HepG2 (cell line): Measurements from ENCODE around the gene LIME1. TPM values are rescaled to one million over a fixed set of nuclear protein-coding genes. Genes with fewer than 3 reads are reported as not detected.

Experiments
- GFI1 ChIP-seq: sonication (generic); formaldehyde crosslinking; IDR thresholded peaks from 2 replicates; pipeline ENCODE4 v1.5.0; 2020; ENCODE audit warnings: missing genetic modification reagents, mild to moderate bottlenecking, borderline replicate concordance
- JARID2 ChIP-seq: sonication (generic); formaldehyde crosslinking; IDR thresholded peaks from 2 replicates; pipeline ENCODE4 v1.8.1; 2023; ENCODE audit warnings: missing genetic modification reagents, inconsistent platforms; ENCODE audit not compliant: insufficient replicate concordance
- MBNL3 ChIP-seq: fragments of 250-450 bp; sonication (Bioruptor Pico); conservative IDR thresholded peaks from 2 replicates; pipeline ENCODE4 v1.8.0; 2022; ENCODE audit warnings: mild to moderate bottlenecking, inconsistent platforms
- NFE2L1 ChIP-seq: sonication (generic); formaldehyde crosslinking; IDR thresholded peaks from 2 replicates; pipeline ENCODE4 v1.4.0; 2020; ENCODE audit warnings: missing genetic modification reagents, mild to moderate bottlenecking, borderline replicate concordance
- PLSCR1 ChIP-seq: sonication (generic); formaldehyde crosslinking; IDR thresholded peaks from 2 replicates; pipeline ENCODE4 v1.5.0; 2020; ENCODE audit warnings: missing genetic modification reagents, mild to moderate bottlenecking, borderline replicate concordance
- RFX5 ChIP-seq: IDR thresholded peaks from 2 replicates; pipeline ENCODE4 v1.6.1; 2011; ENCODE audit warnings: low read depth, low read length, improper control_type of control experiment
- SALL2 ChIP-seq: sonication (generic); formaldehyde crosslinking; IDR thresholded peaks from 2 replicates; pipeline ENCODE4 v1.8.1; 2023; ENCODE audit warnings: mild to moderate bottlenecking, missing genetic modification reagents, inconsistent platforms
- SRSF4 ChIP-seq: fragments of 200-400 bp; formaldehyde crosslinking; IDR thresholded peaks from one replicate; pipeline ENCODE4 v1.6.1; 2018; ENCODE audit warnings: mild to moderate bottlenecking, low read depth, low read length, moderate library complexity; ENCODE audit not compliant: poor library complexity, severe bottlenecking
- TFDP1 ChIP-seq: IDR thresholded peaks from 2 replicates; pipeline ENCODE4 v1.6.1; 2016; ENCODE audit warnings: missing compliant biosample characterization, missing genetic modification reagents, borderline replicate concordance
- ZFP36 ChIP-seq: fragments of 150-350 bp; IDR thresholded peaks from 2 replicates; pipeline ENCODE4 v1.6.1; 2018; ENCODE audit warnings: borderline replicate concordance, low read length, low read depth; ENCODE audit not compliant: partially characterized antibody
- ZNF12 ChIP-seq: sonication (generic); formaldehyde crosslinking; IDR thresholded peaks from 2 replicates; pipeline ENCODE4 v1.5.0; 2020; ENCODE audit warnings: missing genetic modification reagents
- ZNF598 ChIP-seq: sonication (generic); formaldehyde crosslinking; IDR thresholded peaks from 2 replicates; pipeline ENCODE4 v1.5.1; 2020; ENCODE audit warnings: mild to moderate bottlenecking, missing genetic modification reagents, borderline replicate concordance
- ZNF615 ChIP-seq: sonication (generic); formaldehyde crosslinking; IDR thresholded peaks from 2 replicates; pipeline ENCODE4 v1.5.0; 2020; ENCODE audit warnings: mild to moderate bottlenecking, missing genetic modification reagents, borderline replicate concordance
- ZNF646 ChIP-seq: sonication (generic); formaldehyde crosslinking; IDR thresholded peaks from 2 replicates; pipeline ENCODE4 v1.9.0; 2021; ENCODE audit warnings: mild to moderate bottlenecking, missing genetic modification reagents
- polyA plus RNA-seq, 8 experiments: library from polyadenylated mRNA; depleted of rRNA in 3 of 8; stranded (reverse) in 7 of 8; unstranded in 1 of 8; fragments of >200 nt; fragmentation: Illumina TruSeq in 4 of 8; extraction: Trizol in 4 of 8; gene quantifications; 2 replicates each; pipeline versions ENCODE4 v1.2.1 to v1.2.3, GENCODE V29; 2011 to 2016; ENCODE audit warnings: low read depth in 4 of 8, missing spikeins in 1 of 8, mixed read lengths in 1 of 8; ENCODE audit not compliant: insufficient read depth in 1 of 8
- total RNA-seq, 5 experiments: library from RNA; depleted of rRNA; stranded (reverse); fragments of >200 nt; fragmentation: Illumina TruSeq; extraction: Trizol; gene quantifications; 2 replicates each; pipeline ENCODE4 v1.2.3, GENCODE V29; 2016; ENCODE audit warnings: low read depth in 1 of 5
- TF ChIP-seq, protein P1 (sequence below): sonication (generic); formaldehyde crosslinking; IDR thresholded peaks from 2 replicates; pipeline ENCODE4 v1.8.1; 2022; ENCODE audit warnings: low read depth, mild to moderate bottlenecking, missing genetic modification reagents

The LIME1 gene
- total and polyA plus RNA-seq, 2 of the 13 experiments (the other 11 are each of a cell fraction or from before 2014, with no cell fraction given), result 13.0 to 61.5 TPM

DNA sequence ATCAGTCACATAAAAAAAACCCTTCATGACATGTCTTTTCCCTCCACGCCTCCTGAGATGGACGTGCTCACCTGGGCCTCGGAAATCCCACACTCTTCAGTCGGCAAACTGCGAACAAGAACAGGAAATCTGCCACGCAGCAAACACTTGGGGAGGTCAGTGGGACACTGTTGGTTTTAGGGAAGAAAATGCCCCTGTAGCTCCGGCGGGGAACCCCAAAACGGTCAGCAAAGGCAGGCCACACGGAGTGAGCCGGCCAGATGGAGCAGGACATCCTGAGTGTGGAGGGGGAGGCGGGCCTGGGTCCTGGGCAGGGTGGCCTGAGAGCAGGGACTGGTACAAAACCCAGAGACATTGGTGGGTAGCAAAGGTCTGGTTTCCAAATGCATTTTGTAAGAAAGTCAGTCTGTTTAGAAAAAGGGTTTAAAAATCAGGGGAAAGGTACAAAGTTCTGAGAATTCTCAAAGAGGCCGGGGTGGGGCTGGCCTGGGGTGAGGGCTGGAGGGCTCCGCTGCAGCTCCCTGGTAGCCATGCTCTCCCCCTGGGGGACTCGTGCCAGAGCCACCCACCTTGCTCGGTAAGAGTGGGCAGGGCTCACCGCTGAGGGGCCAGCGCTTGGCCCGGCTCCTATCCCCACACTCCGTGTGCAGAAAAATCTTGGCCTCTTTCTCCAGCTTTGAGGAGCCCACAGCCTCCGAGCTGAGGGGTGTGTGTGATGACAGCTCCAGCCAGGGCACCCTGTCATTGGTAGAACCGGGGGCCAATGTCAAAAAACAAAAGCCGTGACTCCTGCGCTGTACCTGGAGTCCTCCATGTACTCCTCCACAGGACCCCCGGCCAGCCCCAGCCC is 8.3 kb downstream of the LIME1 start (continued):
- TF ChIP-seq, protein P1, sequence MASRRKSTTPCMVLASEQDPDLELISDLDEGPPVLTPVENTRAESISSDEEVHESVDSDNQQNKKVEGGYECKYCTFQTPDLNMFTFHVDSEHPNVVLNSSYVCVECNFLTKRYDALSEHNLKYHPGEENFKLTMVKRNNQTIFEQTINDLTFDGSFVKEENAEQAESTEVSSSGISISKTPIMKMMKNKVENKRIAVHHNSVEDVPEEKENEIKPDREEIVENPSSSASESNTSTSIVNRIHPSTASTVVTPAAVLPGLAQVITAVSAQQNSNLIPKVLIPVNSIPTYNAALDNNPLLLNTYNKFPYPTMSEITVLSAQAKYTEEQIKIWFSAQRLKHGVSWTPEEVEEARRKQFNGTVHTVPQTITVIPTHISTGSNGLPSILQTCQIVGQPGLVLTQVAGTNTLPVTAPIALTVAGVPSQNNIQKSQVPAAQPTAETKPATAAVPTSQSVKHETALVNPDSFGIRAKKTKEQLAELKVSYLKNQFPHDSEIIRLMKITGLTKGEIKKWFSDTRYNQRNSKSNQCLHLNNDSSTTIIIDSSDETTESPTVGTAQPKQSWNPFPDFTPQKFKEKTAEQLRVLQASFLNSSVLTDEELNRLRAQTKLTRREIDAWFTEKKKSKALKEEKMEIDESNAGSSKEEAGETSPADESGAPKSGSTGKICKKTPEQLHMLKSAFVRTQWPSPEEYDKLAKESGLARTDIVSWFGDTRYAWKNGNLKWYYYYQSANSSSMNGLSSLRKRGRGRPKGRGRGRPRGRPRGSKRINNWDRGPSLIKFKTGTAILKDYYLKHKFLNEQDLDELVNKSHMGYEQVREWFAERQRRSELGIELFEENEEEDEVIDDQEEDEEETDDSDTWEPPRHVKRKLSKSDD (CRISPR knock-in tag), result no peak
- TF ChIP-seq ZNF12, result no peak
- no peak for TF ChIP-seq TFDP1 (CRISPR knock-in tag)
- no peak for TF ChIP-seq ZFP36
- no peak for TF ChIP-seq NFE2L1 (CRISPR knock-in tag)
- TF ChIP-seq SRSF4, result no peak
- TF ChIP-seq JARID2 (CRISPR knock-in tag), result no peak
- TF ChIP-seq ZNF598 (CRISPR knock-in tag), result no peak
- no peak for TF ChIP-seq RFX5
- no peak for TF ChIP-seq PLSCR1 (CRISPR knock-in tag)
- TF ChIP-seq ZNF615 (CRISPR knock-in tag), result 0 out of 2 replicates have a peak, but pooled peaks have one; percentile 26
- no peak for TF ChIP-seq ZNF646 (CRISPR knock-in tag)
- no peak for TF ChIP-seq SALL2 (CRISPR knock-in tag)
- TF ChIP-seq GFI1 (CRISPR knock-in tag), result no peak
- TF ChIP-seq MBNL3 (CRISPR knock-in tag), result no peak
